ENCODE results near the gene YIPF2.

The YIPF2 gene

DNA sequence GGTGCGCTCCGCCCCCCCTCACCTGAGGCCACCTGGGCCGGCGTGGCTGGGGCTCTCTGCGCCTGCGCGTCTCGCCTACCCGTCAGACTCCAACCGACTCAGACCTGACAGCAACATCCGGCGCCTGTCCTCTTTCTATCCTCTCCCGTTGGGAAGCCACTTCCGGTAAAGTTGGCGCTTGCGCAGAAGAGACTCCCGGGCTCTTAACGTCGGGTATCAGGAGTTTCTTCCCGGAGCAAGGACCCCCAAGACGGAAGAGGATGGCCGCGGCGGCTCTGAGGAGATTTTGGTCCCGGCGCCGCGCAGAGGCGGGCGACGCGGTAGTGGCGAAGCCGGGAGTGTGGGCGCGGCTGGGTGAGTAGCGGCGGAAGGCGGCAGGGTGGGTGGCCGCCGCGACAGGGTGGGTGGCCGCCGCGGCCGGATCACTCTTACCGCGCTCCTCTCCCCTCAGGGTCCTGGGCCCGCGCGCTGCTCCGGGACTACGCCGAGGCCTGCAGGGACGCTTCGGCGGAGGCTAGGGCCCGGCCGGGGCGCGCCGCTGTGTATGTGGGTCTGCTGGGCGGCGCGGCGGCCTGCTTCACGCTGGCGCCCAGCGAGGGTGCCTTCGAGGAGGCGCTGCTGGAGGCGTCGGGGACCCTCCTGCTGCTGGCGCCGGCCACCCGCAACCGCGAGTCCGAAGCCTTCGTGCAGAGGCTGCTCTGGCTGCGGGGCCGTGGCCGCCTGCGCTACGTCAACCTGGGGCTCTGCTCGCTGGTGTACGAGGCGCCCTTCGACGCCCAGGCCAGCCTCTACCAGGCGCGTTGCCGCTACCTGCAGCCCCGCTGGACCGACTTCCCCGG, at the start of gene YIPF2, which contains the start of gene TIMM29:
TSS of gene YIPF2 (minus strand) at position 77 of the 839 bp plus-strand sequence. CDS start 229 bp downstream, outside the sequence.
TSS of gene TIMM29 (plus strand) at position 249 of the 839 bp plus-strand sequence. CDS start at position 261, 12 bp downstream.
- Histone ChIP-seq H3K36me3 (replicated peaks; ENCODE audit: low read depth, low read length) (peaks cover 10% of the 10 kb centered on the region), H4K20me1 (ENCODE audit: insufficient read depth, low read length) (0 out of 2 replicates have a peak, but pooled peaks cover 7% of the 10 kb centered on the region), H3K4me1 (ENCODE audit: low read length) (peaks cover 15% of the 10 kb centered on the region), H3K27ac (ENCODE audit: low read length) (peak within 1 kb of the TSS; percentile 27; the same call in 1 of the 2 replicates), H3K4me3 (ENCODE audit: low read length) (peak within 1 kb of the TSS; percentile 92), H3K9me3 (ENCODE audit: insufficient read depth, low read length) (no peaks in the 10 kb centered on the region), H3K9ac (ENCODE audit: low read length) (peak within 1 kb of the TSS; percentile 78), H3K4me2 (ENCODE audit: low read length) (peak within 1 kb of the TSS; percentile 98), H3K79me2 (ENCODE audit: low read length) (peaks cover 40% of the 10 kb centered on the region), H2AFZ (ENCODE audit: low read depth, low read length) (peak within 1 kb of the TSS; percentile 39; the same call in 1 of the 2 replicates), H3K27me3 (ENCODE audit: low read depth, low read length) (no peaks in the 10 kb centered on the region)
- TF ChIP-seq, protein P1, sequence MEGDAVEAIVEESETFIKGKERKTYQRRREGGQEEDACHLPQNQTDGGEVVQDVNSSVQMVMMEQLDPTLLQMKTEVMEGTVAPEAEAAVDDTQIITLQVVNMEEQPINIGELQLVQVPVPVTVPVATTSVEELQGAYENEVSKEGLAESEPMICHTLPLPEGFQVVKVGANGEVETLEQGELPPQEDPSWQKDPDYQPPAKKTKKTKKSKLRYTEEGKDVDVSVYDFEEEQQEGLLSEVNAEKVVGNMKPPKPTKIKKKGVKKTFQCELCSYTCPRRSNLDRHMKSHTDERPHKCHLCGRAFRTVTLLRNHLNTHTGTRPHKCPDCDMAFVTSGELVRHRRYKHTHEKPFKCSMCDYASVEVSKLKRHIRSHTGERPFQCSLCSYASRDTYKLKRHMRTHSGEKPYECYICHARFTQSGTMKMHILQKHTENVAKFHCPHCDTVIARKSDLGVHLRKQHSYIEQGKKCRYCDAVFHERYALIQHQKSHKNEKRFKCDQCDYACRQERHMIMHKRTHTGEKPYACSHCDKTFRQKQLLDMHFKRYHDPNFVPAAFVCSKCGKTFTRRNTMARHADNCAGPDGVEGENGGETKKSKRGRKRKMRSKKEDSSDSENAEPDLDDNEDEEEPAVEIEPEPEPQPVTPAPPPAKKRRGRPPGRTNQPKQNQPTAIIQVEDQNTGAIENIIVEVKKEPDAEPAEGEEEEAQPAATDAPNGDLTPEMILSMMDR (IDR thresholded peaks at IDR 0.05; ENCODE audit: low read depth, low read length), result no peak
- TF ChIP-seq EZH2phosphoT487 (IDR thresholded peaks at IDR 0.05; ENCODE audit: low read depth), result no peak

DNA sequence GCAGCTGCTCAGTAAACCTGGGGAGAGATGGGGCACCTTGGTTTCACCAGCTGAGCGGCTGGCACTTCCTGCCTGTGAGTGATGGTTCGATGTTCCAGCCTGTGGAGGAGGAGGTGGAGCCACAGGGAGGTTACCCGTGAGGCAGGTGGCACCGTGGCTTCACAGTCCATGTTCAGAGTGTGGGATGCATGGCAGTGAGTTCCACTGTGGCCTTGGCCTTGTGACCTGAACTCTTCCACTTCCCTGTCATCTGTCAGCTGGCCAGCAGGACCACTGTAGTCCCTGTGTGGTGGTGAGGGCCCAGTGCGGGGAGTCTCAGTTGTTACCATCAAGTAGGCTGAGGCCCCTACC, 49.3 kb upstream of the YIPF2 start:
- H3K27me3 ChIP-seq (ENCODE audit: low read depth, low read length), result no peaks in the 10 kb centered on the region
- no peak overlapping the region for H3K9ac ChIP-seq (ENCODE audit: low read length)
- H2AFZ ChIP-seq (ENCODE audit: low read depth, low read length), result no peak overlapping the region
- peaks cover 21% of the 10 kb centered on the region for H3K4me1 ChIP-seq (ENCODE audit: low read length)
- H3K36me3 ChIP-seq (replicated peaks; ENCODE audit: low read depth, low read length), result peaks cover 11% of the 10 kb centered on the region
- H3K79me2 ChIP-seq (ENCODE audit: low read length), result peaks cover 87% of the 10 kb centered on the region
- TF ChIP-seq, protein P1 (IDR thresholded peaks at IDR 0.05; ENCODE audit: low read depth, low read length), result no peak
- TF ChIP-seq EZH2phosphoT487 (IDR thresholded peaks at IDR 0.05; ENCODE audit: low read depth), result no peak
- H3K4me3 ChIP-seq (ENCODE audit: low read length), result no peak overlapping the region
- peaks cover 78% of the 10 kb centered on the region for H4K20me1 ChIP-seq (ENCODE audit: insufficient read depth, low read length)
- no peak overlapping the region for H3K27ac ChIP-seq (ENCODE audit: low read length)
- H3K9me3 ChIP-seq (ENCODE audit: insufficient read depth, low read length), result no peaks in the 10 kb centered on the region
- H3K4me2 ChIP-seq (ENCODE audit: low read length), result no peak overlapping the region

DNA sequence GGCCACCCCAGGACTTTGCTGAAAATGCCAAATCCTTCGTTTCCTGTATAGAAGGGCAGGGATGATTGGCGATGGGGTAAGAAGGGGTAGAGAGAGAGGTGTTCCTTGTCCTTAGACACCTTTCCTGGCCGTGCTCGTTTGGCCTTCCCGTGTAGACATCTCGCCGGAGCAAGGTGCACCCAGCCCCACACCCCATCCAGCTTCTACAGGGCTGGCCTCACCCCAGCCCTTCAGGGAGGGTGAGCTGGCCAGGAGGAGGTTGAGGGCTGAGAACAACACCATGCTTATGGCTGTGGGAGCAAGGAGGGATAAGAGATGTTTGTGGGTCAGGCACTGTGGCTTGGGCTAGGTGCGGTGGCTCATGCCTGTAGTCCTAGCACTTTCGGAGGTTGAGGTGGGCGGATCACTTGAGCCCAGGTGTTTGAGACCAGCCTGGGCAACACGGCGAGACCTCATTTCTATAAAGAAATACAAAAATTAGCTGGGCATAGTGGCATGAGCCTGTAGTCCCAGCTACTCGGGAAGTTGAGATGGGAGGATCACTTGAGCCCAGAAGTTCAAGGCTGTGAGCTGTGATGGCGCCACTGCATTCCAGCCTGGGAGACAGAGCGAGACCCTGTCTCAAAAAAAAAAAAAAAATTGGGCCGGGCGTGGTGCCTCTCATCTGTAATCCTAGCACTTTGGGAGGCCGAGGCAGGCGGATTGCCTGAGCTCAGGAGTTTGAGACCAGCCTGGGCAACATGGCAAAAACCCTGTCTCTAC, 47.9 kb upstream of the YIPF2 start:
- Histone ChIP-seq H4K20me1 (ENCODE audit: insufficient read depth, low read length) (peaks cover 74% of the 10 kb centered on the region), H3K4me2 (ENCODE audit: low read length) (no peak overlapping the region), H3K9me3 (ENCODE audit: insufficient read depth, low read length) (no peaks in the 10 kb centered on the region), H3K4me1 (ENCODE audit: low read length) (peaks cover 21% of the 10 kb centered on the region), H3K36me3 (replicated peaks; ENCODE audit: low read depth, low read length) (peaks cover 11% of the 10 kb centered on the region), H3K4me3 (ENCODE audit: low read length) (no peak overlapping the region), H3K27me3 (ENCODE audit: low read depth, low read length) (no peaks in the 10 kb centered on the region), H3K9ac (ENCODE audit: low read length) (no peak overlapping the region), H3K27ac (ENCODE audit: low read length) (no peak overlapping the region), H3K79me2 (ENCODE audit: low read length) (peaks cover 91% of the 10 kb centered on the region), H2AFZ (ENCODE audit: low read depth, low read length) (no peak overlapping the region)
- TF ChIP-seq, protein P1 (IDR thresholded peaks at IDR 0.05; ENCODE audit: low read depth, low read length), result no peak
- TF ChIP-seq EZH2phosphoT487 (IDR thresholded peaks at IDR 0.05; ENCODE audit: low read depth), result no peak

Measured in OCI-LY3 (cell line).